ENCODE data around the gene MIEN1. TPM values are rescaled to one million over a fixed set of nuclear protein-coding genes. Genes with fewer than 3 reads are reported as not detected.
A peak's percentile ranks its signal among the peaks of the same experiment; 100 is the strongest.
"Not testable (repeated sequence)": the region's sequence is repeated elsewhere in the genome, so short reads cannot be mapped to it uniquely, and the experiment has no call there.

MIEN1 gene
- total and polyA plus RNA-seq, 2 donors = 56.4 to 84.3 TPM

GRCh38 chr17:39715375-39716072 is 14.8 kb downstream of the MIEN1 start:
- Histone ChIP-seq H3K9me3 (ENCODE audit: control insufficient read depth in 2 of 2, insufficient read depth in 1 of 2, low read length in 1 of 2) (no peaks in the 10 kb centered on the region), H3K27ac (ENCODE audit: low read depth in 1 of 2, low read length in 1 of 2) (no peak overlapping the region), H3K4me1 (ENCODE audit: control insufficient read depth in 2 of 2, insufficient read depth in 2 of 2, low read length in 2 of 2) (peaks cover 0 to under 1% of the 10 kb centered on the region in 2 donors), H3K27me3 (ENCODE audit: control insufficient read depth in 2 of 2, insufficient read depth in 1 of 2, low read length in 1 of 2) (no peaks in the 10 kb centered on the region), H3K36me3 (ENCODE audit: control insufficient read depth in 2 of 2, insufficient read depth in 2 of 2, low read length in 1 of 2) (no peaks in the 10 kb centered on the region), H3K4me3 (ENCODE audit: low read length in 2 of 2) (no peak overlapping the region)
- 98% methylated on average over 18 of the region's 18 CpGs for WGBS
- DNase-seq (ENCODE audit: low read depth in 6 of 9, low spot score in 9 of 9) = no peak

GRCh38 chr17:39714234-39714633 is 16.1 kb downstream of the MIEN1 start:
- H3K4me1 ChIP-seq (ENCODE audit: control insufficient read depth in 2 of 2, insufficient read depth in 2 of 2, low read length in 2 of 2) = peaks cover 0 to 9% of the 10 kb centered on the region in 2 donors
- DNase-seq (ENCODE audit: low read depth in 6 of 9, low spot score in 9 of 9) = no peak
- no peak overlapping the region for H3K4me3 ChIP-seq (ENCODE audit: low read length in 2 of 2)
- H3K27ac ChIP-seq (ENCODE audit: low read depth in 1 of 2, low read length in 1 of 2) = no peak overlapping the region
- no peaks in the 10 kb centered on the region for H3K27me3 ChIP-seq (ENCODE audit: control insufficient read depth in 2 of 2, insufficient read depth in 1 of 2, low read length in 1 of 2)
- WGBS = 97% methylated on average over 4 of the region's 4 CpGs
- H3K36me3 ChIP-seq (ENCODE audit: control insufficient read depth in 2 of 2, insufficient read depth in 2 of 2, low read length in 1 of 2) = no peaks in the 10 kb centered on the region
- no peaks in the 10 kb centered on the region for H3K9me3 ChIP-seq (ENCODE audit: control insufficient read depth in 2 of 2, insufficient read depth in 1 of 2, low read length in 1 of 2)

- no peak for DNase-seq (ENCODE audit: low read depth in 6 of 9, low spot score in 9 of 9)
- no peak overlapping the region for H3K4me3 ChIP-seq (ENCODE audit: low read length in 2 of 2)
- no peaks in the 10 kb centered on the region for H3K9me3 ChIP-seq (ENCODE audit: control insufficient read depth in 2 of 2, insufficient read depth in 1 of 2, low read length in 1 of 2)
- no peaks in the 10 kb centered on the region for H3K36me3 ChIP-seq (ENCODE audit: control insufficient read depth in 2 of 2, insufficient read depth in 2 of 2, low read length in 1 of 2)
- no peaks in the 10 kb centered on the region for H3K27me3 ChIP-seq (ENCODE audit: control insufficient read depth in 2 of 2, insufficient read depth in 1 of 2, low read length in 1 of 2)
- no peak overlapping the region for H3K27ac ChIP-seq (ENCODE audit: low read depth in 1 of 2, low read length in 1 of 2)
- peaks cover 6 to 17% of the 10 kb centered on the region in 2 donors for H3K4me1 ChIP-seq (ENCODE audit: control insufficient read depth in 2 of 2, insufficient read depth in 2 of 2, low read length in 2 of 2)
- 97% methylated on average over 10 of the region's 10 CpGs for WGBS
Observed at GRCh38 chr17:39711851-39712250, 18.5 kb downstream of the MIEN1 start.

GRCh38 chr17:39711071-39711470 is 19.3 kb downstream of the MIEN1 start:
- H3K27ac ChIP-seq (ENCODE audit: low read depth in 1 of 2, low read length in 1 of 2); H3K27me3 ChIP-seq (ENCODE audit: control insufficient read depth in 2 of 2, insufficient read depth in 1 of 2, low read length in 1 of 2); H3K36me3 ChIP-seq (ENCODE audit: control insufficient read depth in 2 of 2, insufficient read depth in 2 of 2, low read length in 1 of 2); DNase-seq (ENCODE audit: low read depth in 6 of 9, low spot score in 9 of 9); H3K9me3 ChIP-seq (ENCODE audit: control insufficient read depth in 2 of 2, insufficient read depth in 1 of 2, low read length in 1 of 2); H3K4me3 ChIP-seq (ENCODE audit: low read length in 2 of 2): not testable (repeated sequence)
- 95% methylated on average over 11 of the region's 11 CpGs for WGBS
- peaks cover 6 to 19% of the 10 kb centered on the region in 2 donors for H3K4me1 ChIP-seq (ENCODE audit: control insufficient read depth in 2 of 2, insufficient read depth in 2 of 2, low read length in 2 of 2)

- H3K27me3 ChIP-seq (ENCODE audit: control insufficient read depth in 2 of 2, insufficient read depth in 1 of 2, low read length in 1 of 2) = no peaks in the 10 kb centered on the region
- 96% methylated on average over 20 of the region's 20 CpGs for WGBS
- H3K36me3 ChIP-seq (ENCODE audit: control insufficient read depth in 2 of 2, insufficient read depth in 2 of 2, low read length in 1 of 2) = no peaks in the 10 kb centered on the region
- no peak overlapping the region for H3K27ac ChIP-seq (ENCODE audit: low read depth in 1 of 2, low read length in 1 of 2)
- H3K4me3 ChIP-seq (ENCODE audit: low read length in 2 of 2) = no peak overlapping the region
- peak in 2 of 9 donors; percentile 25 to 35 for DNase-seq (ENCODE audit: low read depth in 6 of 9, low spot score in 9 of 9)
- no peaks in the 10 kb centered on the region for H3K9me3 ChIP-seq (ENCODE audit: control insufficient read depth in 2 of 2, insufficient read depth in 1 of 2, low read length in 1 of 2)
- peaks cover 6 to 19% of the 10 kb centered on the region in 2 donors for H3K4me1 ChIP-seq (ENCODE audit: control insufficient read depth in 2 of 2, insufficient read depth in 2 of 2, low read length in 2 of 2)
Observed at GRCh38 chr17:39709998-39710964, 20.1 kb downstream of the MIEN1 start.

- peaks cover 6 to 19% of the 10 kb centered on the region in 2 donors for H3K4me1 ChIP-seq (ENCODE audit: control insufficient read depth in 2 of 2, insufficient read depth in 2 of 2, low read length in 2 of 2)
- no peak overlapping the region for H3K27ac ChIP-seq (ENCODE audit: low read depth in 1 of 2, low read length in 1 of 2)
- no peaks in the 10 kb centered on the region for H3K27me3 ChIP-seq (ENCODE audit: control insufficient read depth in 2 of 2, insufficient read depth in 1 of 2, low read length in 1 of 2)
- DNase-seq (ENCODE audit: low read depth in 6 of 9, low spot score in 9 of 9) = no peak
- H3K4me3 ChIP-seq (ENCODE audit: low read length in 2 of 2) = no peak overlapping the region
- no peaks in the 10 kb centered on the region for H3K36me3 ChIP-seq (ENCODE audit: control insufficient read depth in 2 of 2, insufficient read depth in 2 of 2, low read length in 1 of 2)
- no peaks in the 10 kb centered on the region for H3K9me3 ChIP-seq (ENCODE audit: control insufficient read depth in 2 of 2, insufficient read depth in 1 of 2, low read length in 1 of 2)
- WGBS = 98% methylated on average over 14 of the region's 14 CpGs
Observed at GRCh38 chr17:39709319-39709997, 20.9 kb downstream of the MIEN1 start.

GRCh38 chr17:39706921-39707337 is 23.4 kb downstream of the MIEN1 start:
- H3K27ac ChIP-seq (ENCODE audit: low read depth in 1 of 2, low read length in 1 of 2) = no peak overlapping the region
- H3K4me3 ChIP-seq (ENCODE audit: low read length in 2 of 2) = no peak overlapping the region
- peaks cover 6 to 21% of the 10 kb centered on the region in 2 donors for H3K4me1 ChIP-seq (ENCODE audit: control insufficient read depth in 2 of 2, insufficient read depth in 2 of 2, low read length in 2 of 2)
- 71% methylated on average over 7 of the region's 7 CpGs for whole genome bisulfite sequencing
- peak in 1 of 9 donors; percentile 23 for DNase-seq (ENCODE audit: low read depth in 6 of 9, low spot score in 9 of 9)
- no peaks in the 10 kb centered on the region for H3K9me3 ChIP-seq (ENCODE audit: control insufficient read depth in 2 of 2, insufficient read depth in 1 of 2, low read length in 1 of 2)
- no peaks in the 10 kb centered on the region for H3K36me3 ChIP-seq (ENCODE audit: control insufficient read depth in 2 of 2, insufficient read depth in 2 of 2, low read length in 1 of 2)
- peaks cover 0 to 11% of the 10 kb centered on the region in 2 donors for H3K27me3 ChIP-seq (ENCODE audit: control insufficient read depth in 2 of 2, insufficient read depth in 1 of 2, low read length in 1 of 2)

GRCh38 chr17:39706383-39706782 is 23.9 kb downstream of the MIEN1 start:
- Histone ChIP-seq H3K4me3 (ENCODE audit: low read length in 2 of 2) (no peak overlapping the region), H3K9me3 (ENCODE audit: control insufficient read depth in 2 of 2, insufficient read depth in 1 of 2, low read length in 1 of 2) (no peaks in the 10 kb centered on the region), H3K36me3 (ENCODE audit: control insufficient read depth in 2 of 2, insufficient read depth in 2 of 2, low read length in 1 of 2) (no peaks in the 10 kb centered on the region), H3K27ac (ENCODE audit: low read depth in 1 of 2, low read length in 1 of 2) (no peak overlapping the region), H3K4me1 (ENCODE audit: control insufficient read depth in 2 of 2, insufficient read depth in 2 of 2, low read length in 2 of 2) (peaks cover 6 to 21% of the 10 kb centered on the region in 2 donors), H3K27me3 (ENCODE audit: control insufficient read depth in 2 of 2, insufficient read depth in 1 of 2, low read length in 1 of 2) (peaks cover 3 to 17% of the 10 kb centered on the region in 2 donors)
- 96% methylated on average over 8 of the region's 8 CpGs for WGBS
- DNase-seq (ENCODE audit: low read depth in 6 of 9, low spot score in 9 of 9) = no peak

Data from thymus (tissue), 11 donors.